Transverse colon (tissue), 4 donors: Measurements from ENCODE around the gene KDM6B. TPM values are rescaled to one million over a fixed set of nuclear protein-coding genes. Genes with fewer than 3 reads are reported as not detected.

Source experiments
- DNase-seq: peaks from one replicate; pipeline ENCODE4 v3.0.0-alpha.2; 2019
- H3K27ac ChIP-seq, 4 donors: fragments of 200-600 bp; sonication (generic); 2 replicates each; pipeline ENCODE4 v1.5.1; 2016 to 2018; ENCODE audit warnings: inconsistent platforms in 4 of 4
- H3K27me3 ChIP-seq: fragments of 200-600 bp; sonication (generic); 2 replicates; pipeline ENCODE4 v1.5.1; 2017; ENCODE audit warnings: inconsistent platforms
- H3K36me3 ChIP-seq, 4 donors: fragments of 200-600 bp; sonication (generic); 2 replicates each; pipeline ENCODE4 v1.5.1; 2017 to 2019; ENCODE audit warnings: inconsistent platforms in 4 of 4
- H3K4me1 ChIP-seq, 4 donors: fragments of 200-600 bp; sonication (generic); 2 replicates each; pipeline ENCODE4 v1.5.1; 2017 to 2020; ENCODE audit warnings: inconsistent platforms in 4 of 4
- H3K4me3 ChIP-seq, 4 donors: fragments of 200-600 bp; sonication (generic); 1 replicate in 1 of 4; 2 replicates in 3 of 4; pipeline versions ENCODE4 v1.5.1 to v1.6.1; 2017 to 2019; ENCODE audit warnings: inconsistent platforms in 4 of 4
- H3K9me3 ChIP-seq, 2 donors: fragments of 200-600 bp; sonication (generic); 2 replicates each; pipeline ENCODE4 v1.5.1; 2017 to 2019; ENCODE audit warnings: inconsistent platforms in 2 of 2
- EP300 ChIP-seq: sonication (generic); formaldehyde crosslinking; IDR thresholded peaks from one replicate; pipeline ENCODE4 v1.6.1; 2017; ENCODE audit warnings: antibody characterized with exemption, low read depth
- POLR2A ChIP-seq: fragments of 450-650 bp; IDR thresholded peaks from one replicate; pipeline ENCODE4 v1.6.1; 2016; ENCODE audit warnings: antibody characterized with exemption, mild to moderate bottlenecking, moderate library complexity
- POLR2AphosphoS5 ChIP-seq, 3 donors: sonication (generic); formaldehyde crosslinking; IDR thresholded peaks; one replicate each; pipeline ENCODE4 v1.6.1; 2016; ENCODE audit warnings: antibody characterized with exemption in 3 of 3
- WGBS, 2 donors: methylation state at CpG; one replicate each; pipeline ENCODE4 v1.1.5; 2018; ENCODE audit warnings: low coverage in 1 of 2; 5-methylcytosine and 5-hydroxymethylcytosine counted together
- in situ Hi-C, 4 donors: fragments of 200-750 bp; cut with MboI; loops; one replicate each; pipeline versions ENCODE4 v1.15.0 to v1.15.1; 2017; ENCODE audit warnings: low sequenced_read_pairs in 3 of 4, low pct_ligation_motif_present in 1 of 4, low pct_unique_long_range_greater_than_20kb in 1 of 4
- intact Hi-C: fragments of 100-400 bp; cut with DNase I; formaldehyde crosslinking; loops from one replicate; pipeline ENCODE4 v1.15.1; 2023; ENCODE audit warnings: low total_unique reads
- total RNA-seq, 4 donors: library from RNA; depleted of rRNA; stranded (reverse); fragments of >200 nt; gene quantifications; one replicate each; pipeline ENCODE4 v1.1.0, GENCODE V29; 2016
- TF ChIP-seq, protein P1 (sequence below), 5 experiments: fragments of 200-600 bp in 3 of 5; fragments of 450-650 bp in 2 of 5; sonication (generic) in 3 of 5; IDR thresholded peaks; 1 replicate in 2 of 5; 2 replicates in 3 of 5; pipeline ENCODE4 v1.5.1; 2016 to 2017; ENCODE audit warnings: antibody characterized with exemption in 5 of 5, inconsistent platforms in 3 of 5, mild to moderate bottlenecking in 2 of 5, moderate library complexity in 1 of 5

KDM6B gene
- total RNA-seq, 4 donors from 2014 or later = 18.3 to 33.7 (median 30.2) TPM

DNA sequence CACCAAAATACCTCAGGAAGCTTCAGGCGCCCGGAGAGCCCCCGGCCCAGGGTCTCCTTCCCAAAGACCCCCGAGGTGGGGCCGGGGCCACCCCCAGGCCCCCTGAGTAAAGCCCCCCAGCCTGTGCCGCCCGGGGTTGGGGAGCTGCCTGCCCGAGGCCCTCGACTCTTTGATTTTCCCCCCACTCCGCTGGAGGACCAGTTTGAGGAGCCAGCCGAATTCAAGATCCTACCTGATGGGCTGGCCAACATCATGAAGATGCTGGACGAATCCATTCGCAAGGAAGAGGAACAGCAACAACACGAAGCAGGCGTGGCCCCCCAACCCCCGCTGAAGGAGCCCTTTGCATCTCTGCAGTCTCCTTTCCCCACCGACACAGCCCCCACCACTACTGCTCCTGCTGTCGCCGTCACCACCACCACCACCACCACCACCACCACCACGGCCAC, 14.1 kb downstream of the KDM6B start:
- H3K4me3 ChIP-seq = no peak overlapping the region
- no peak overlapping the region for H3K27ac ChIP-seq
- peaks cover 11 to 32% (median 20%) of the 10 kb centered on the region in 4 donors for H3K4me1 ChIP-seq
- no peak for DNase-seq
- TF ChIP-seq POLR2AphosphoS5 (IDR thresholded peaks at IDR 0.05) (no peak), POLR2A (no peak), EP300 (no peak)
- TF ChIP-seq, protein P1, sequence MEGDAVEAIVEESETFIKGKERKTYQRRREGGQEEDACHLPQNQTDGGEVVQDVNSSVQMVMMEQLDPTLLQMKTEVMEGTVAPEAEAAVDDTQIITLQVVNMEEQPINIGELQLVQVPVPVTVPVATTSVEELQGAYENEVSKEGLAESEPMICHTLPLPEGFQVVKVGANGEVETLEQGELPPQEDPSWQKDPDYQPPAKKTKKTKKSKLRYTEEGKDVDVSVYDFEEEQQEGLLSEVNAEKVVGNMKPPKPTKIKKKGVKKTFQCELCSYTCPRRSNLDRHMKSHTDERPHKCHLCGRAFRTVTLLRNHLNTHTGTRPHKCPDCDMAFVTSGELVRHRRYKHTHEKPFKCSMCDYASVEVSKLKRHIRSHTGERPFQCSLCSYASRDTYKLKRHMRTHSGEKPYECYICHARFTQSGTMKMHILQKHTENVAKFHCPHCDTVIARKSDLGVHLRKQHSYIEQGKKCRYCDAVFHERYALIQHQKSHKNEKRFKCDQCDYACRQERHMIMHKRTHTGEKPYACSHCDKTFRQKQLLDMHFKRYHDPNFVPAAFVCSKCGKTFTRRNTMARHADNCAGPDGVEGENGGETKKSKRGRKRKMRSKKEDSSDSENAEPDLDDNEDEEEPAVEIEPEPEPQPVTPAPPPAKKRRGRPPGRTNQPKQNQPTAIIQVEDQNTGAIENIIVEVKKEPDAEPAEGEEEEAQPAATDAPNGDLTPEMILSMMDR (IDR thresholded peaks at IDR 0.05) = no peak
- intact Hi-C loops = no loop called here
- no peaks in the 10 kb centered on the region for H3K9me3 ChIP-seq
- in situ Hi-C loops = no loop called here
- 84 to 87% methylated on average over 3 to 20 of the region's 20 CpGs for whole genome bisulfite sequencing, 2 donors
- H3K36me3 ChIP-seq = peaks cover 0 to 50% (median 18%) of the 10 kb centered on the region in 4 donors
- no peaks in the 10 kb centered on the region for H3K27me3 ChIP-seq

DNA sequence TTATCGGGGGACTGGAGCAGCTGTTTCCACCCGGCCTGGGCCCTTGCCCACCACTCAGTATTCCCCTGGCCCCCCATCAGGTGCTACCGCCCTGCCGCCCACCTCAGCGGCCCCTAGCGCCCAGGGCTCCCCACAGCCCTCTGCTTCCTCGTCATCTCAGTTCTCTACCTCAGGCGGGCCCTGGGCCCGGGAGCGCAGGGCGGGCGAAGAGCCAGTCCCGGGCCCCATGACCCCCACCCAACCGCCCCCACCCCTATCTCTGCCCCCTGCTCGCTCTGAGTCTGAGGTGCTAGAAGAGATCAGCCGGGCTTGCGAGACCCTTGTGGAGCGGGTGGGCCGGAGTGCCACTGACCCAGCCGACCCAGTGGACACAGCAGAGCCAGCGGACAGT, 14.7 kb downstream of the KDM6B start:
- TF ChIP-seq, protein P1 (IDR thresholded peaks at IDR 0.05) = no peak
- peak in 1 of 3 donors; percentile 0 for TF ChIP-seq POLR2AphosphoS5 (IDR thresholded peaks at IDR 0.05)
- Histone ChIP-seq H3K36me3 (peaks cover 0 to 56% (median 21%) of the 10 kb centered on the region in 4 donors), H3K27me3 (no peaks in the 10 kb centered on the region), H3K4me3 (no peak overlapping the region), H3K27ac (no peak overlapping the region), H3K9me3 (no peaks in the 10 kb centered on the region), H3K4me1 (peaks cover 11 to 27% (median 20%) of the 10 kb centered on the region in 4 donors)
- no peak for DNase-seq
- in situ Hi-C loops (no loop called here), intact Hi-C loops (no loop called here)
- WGBS, 2 donors = 89% methylated on average over 18 of the region's 21 CpGs; no CpG with 5 or more reads in 1 of the 2 donors

DNA sequence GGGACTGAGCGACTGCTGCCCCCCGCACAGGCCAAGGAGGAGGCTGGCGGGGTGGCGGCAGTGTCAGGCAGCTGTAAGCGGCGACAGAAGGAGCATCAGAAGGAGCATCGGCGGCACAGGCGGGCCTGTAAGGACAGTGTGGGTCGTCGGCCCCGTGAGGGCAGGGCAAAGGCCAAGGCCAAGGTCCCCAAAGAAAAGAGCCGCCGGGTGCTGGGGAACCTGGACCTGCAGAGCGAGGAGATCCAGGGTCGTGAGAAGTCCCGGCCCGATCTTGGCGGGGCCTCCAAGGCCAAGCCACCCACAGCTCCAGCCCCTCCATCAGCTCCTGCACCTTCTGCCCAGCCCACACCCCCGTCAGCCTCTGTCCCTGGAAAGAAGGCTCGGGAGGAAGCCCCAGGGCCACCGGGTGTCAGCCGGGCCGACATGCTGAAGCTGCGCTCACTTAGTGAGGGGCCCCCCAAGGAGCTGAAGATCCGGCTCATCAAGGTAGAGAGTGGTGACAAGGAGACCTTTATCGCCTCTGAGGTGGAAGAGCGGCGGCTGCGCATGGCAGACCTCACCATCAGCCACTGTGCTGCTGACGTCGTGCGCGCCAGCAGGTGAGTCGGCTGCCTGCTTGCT, 15.2 kb downstream of the KDM6B start:
- Histone ChIP-seq H3K27me3 (no peaks in the 10 kb centered on the region), H3K36me3 (peaks cover 0 to 60% (median 22%) of the 10 kb centered on the region in 4 donors), H3K9me3 (no peaks in the 10 kb centered on the region), H3K27ac (no peak overlapping the region), H3K4me1 (peaks cover 11 to 23% (median 20%) of the 10 kb centered on the region in 4 donors), H3K4me3 (no peak overlapping the region)
- TF ChIP-seq EP300 = no peak
- TF ChIP-seq, protein P1 (IDR thresholded peaks at IDR 0.05) = no peak
- TF ChIP-seq POLR2A = no peak
- peak in 1 of 3 donors; percentile 3 for TF ChIP-seq POLR2AphosphoS5 (IDR thresholded peaks at IDR 0.05)
- in situ Hi-C loops (no loop called here), intact Hi-C loops (no loop called here)
- no peak for DNase-seq
- WGBS, 2 donors = 85% methylated on average over 35 of the region's 35 CpGs; no CpG with 5 or more reads in 1 of the 2 donors

DNA sequence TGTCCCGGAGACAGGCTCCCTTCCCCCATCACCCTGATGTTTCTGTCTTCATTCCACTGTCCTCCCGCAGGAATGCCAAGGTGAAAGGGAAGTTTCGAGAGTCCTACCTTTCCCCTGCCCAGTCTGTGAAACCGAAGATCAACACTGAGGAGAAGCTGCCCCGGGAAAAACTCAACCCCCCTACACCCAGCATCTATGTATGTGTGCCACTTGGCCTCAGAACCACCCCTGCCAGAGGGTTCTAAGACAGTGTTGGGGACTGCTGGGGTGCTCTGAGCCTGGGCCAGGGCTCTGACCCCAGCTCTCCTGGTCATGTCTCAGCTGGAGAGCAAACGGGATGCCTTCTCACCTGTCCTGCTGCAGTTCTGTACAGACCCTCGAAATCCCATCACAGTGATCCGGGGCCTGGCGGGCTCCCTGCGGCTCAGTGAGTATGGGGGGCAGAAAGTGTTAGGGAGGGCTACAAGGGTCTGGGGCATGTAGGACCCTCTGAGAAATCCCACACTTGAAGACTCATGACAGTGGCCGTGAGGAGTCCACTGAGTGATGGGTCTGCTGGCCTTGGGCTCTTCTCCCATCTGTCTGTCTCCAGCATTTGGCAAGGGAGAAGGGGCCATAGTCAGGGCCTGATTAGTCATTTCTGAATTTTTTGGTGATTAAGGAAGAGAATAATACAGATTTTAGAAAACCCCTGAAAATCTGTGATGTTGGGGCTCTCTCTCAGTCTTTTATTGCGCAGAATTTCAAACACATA, 15.9 kb downstream of the KDM6B start:
- Histone ChIP-seq H3K27ac (no peak overlapping the region), H3K36me3 (peaks cover 0 to 60% (median 22%) of the 10 kb centered on the region in 4 donors), H3K4me3 (no peak overlapping the region), H3K4me1 (peaks cover 12 to 28% (median 19%) of the 10 kb centered on the region in 4 donors), H3K9me3 (no peaks in the 10 kb centered on the region), H3K27me3 (no peaks in the 10 kb centered on the region)
- 87 to 100% methylated on average over 1 to 12 of the region's 12 CpGs for WGBS, 2 donors
- no peak for TF ChIP-seq EP300
- TF ChIP-seq POLR2AphosphoS5 (IDR thresholded peaks at IDR 0.05) = peak in 1 of 3 donors; percentile 3
- TF ChIP-seq, protein P1 (IDR thresholded peaks at IDR 0.05) = no peak
- no peak for TF ChIP-seq POLR2A
- in situ Hi-C loops = loop anchor here in 2 of 4 donors (25.0 kb wide), 1 partner anchor 137 kb away; no protein-coding TSS in a partner anchor
- DNase-seq = no peak
- intact Hi-C loops = loop anchor here (10.0 kb wide), 1 partner anchor 105 kb away; no protein-coding TSS in a partner anchor
